HFFc6 (cell line): ENCODE measurements around the gene TUBB1. TPM values are rescaled to one million over a fixed set of nuclear protein-coding genes. Genes with fewer than 3 reads are reported as not detected.

Source experiments
- DNase-seq: peaks from one replicate; pipeline ENCODE4 v3.0.0-alpha.2; 2018
- H3K27ac Mint-ChIP-seq: 2 replicates; pipeline ENCODE4 v1.8.0; 2020; ENCODE audit warnings: mild to moderate bottlenecking, mixed read lengths
- H3K27me3 Mint-ChIP-seq: 2 replicates; pipeline ENCODE4 v1.8.0; 2021; ENCODE audit warnings: mild to moderate bottlenecking, moderate library complexity, mixed read lengths; ENCODE audit not compliant: insufficient read depth
- H3K36me3 Mint-ChIP-seq: 2 replicates; pipeline ENCODE4 v1.8.0; 2021; ENCODE audit warnings: low read depth, mixed read lengths
- H3K4me1 Mint-ChIP-seq: 2 replicates; pipeline ENCODE4 v1.8.0; 2020; ENCODE audit warnings: low read depth, mixed read lengths
- H3K4me3 Mint-ChIP-seq: 2 replicates; pipeline ENCODE4 v1.8.0; 2020; ENCODE audit warnings: mild to moderate bottlenecking, moderate library complexity, mixed read lengths
- H3K9me3 Mint-ChIP-seq: 2 replicates; pipeline ENCODE4 v1.8.0; 2020; ENCODE audit warnings: mild to moderate bottlenecking, mixed read lengths
- CTCF ChIP-seq: fragments of 200-600 bp; sonication (generic); IDR thresholded peaks from 2 replicates; pipeline ENCODE4 v1.5.0; 2021; ENCODE audit warnings: antibody characterized with exemption, mild to moderate bottlenecking
- long read RNA-seq: library from polyadenylated mRNA; unstranded; transcript quantifications from one replicate; pipeline ENCODE4 v2.0.0, GENCODE V29; 2019
- total RNA-seq, 6 experiments: library from RNA; stranded (reverse); fragmentation: NEBNext Ultra II Directional; extraction: Animal tissue kit (Norgen Biotek cat#: 25700); gene quantifications; 2 replicates in 1 of 6; 3 replicates in 5 of 6; pipeline ENCODE4 v1.2.3, GENCODE V29; 2021

TUBB1 gene
- not detected for total RNA-seq
- long read RNA-seq, result 0 reads

- no peak within 1 kb of the TSS; the same call in 1 of the 2 replicates for H3K4me3 Mint-ChIP-seq
- H3K4me1 Mint-ChIP-seq, result peaks cover 48% of the 10 kb centered on the region
- H3K36me3 Mint-ChIP-seq, result peaks cover 13% of the 10 kb centered on the region
- no peak for TF ChIP-seq CTCF
- H3K9me3 Mint-ChIP-seq, result no peaks in the 10 kb centered on the region
- no peak for DNase-seq
- no peak within 1 kb of the TSS for H3K27ac Mint-ChIP-seq
- H3K27me3 Mint-ChIP-seq, result no peaks in the 10 kb centered on the region; the same call in 1 of the 2 replicates
Measured at GRCh38 chr20:59019217-59019616, at the start of gene TUBB1. TUBB1 (plus strand) TSS chr20:59019429; CDS start chr20:59019523, 94 bp downstream.

- no peak overlapping the region for H3K27ac Mint-ChIP-seq
- no peak overlapping the region for H3K4me3 Mint-ChIP-seq
- no peaks in the 10 kb centered on the region for H3K4me1 Mint-ChIP-seq
- TF ChIP-seq CTCF, result no peak
- peaks cover 15% of the 10 kb centered on the region; the same call in 1 of the 2 replicates for H3K9me3 Mint-ChIP-seq
- DNase-seq, result no peak
- peaks cover 7% of the 10 kb centered on the region; the same call in 1 of the 2 replicates for H3K36me3 Mint-ChIP-seq
- H3K27me3 Mint-ChIP-seq, result peaks cover 30% of the 10 kb centered on the region
Measured at GRCh38 chr20:58969439-58969838, 49.8 kb upstream of the TUBB1 start.

GRCh38 chr20:58970146-58970545 is 49.1 kb upstream of the TUBB1 start:
- Mint-ChIP-seq H3K9me3 (peaks cover 18% of the 10 kb centered on the region), H3K4me1 (no peaks in the 10 kb centered on the region), H3K27ac (no peak overlapping the region), H3K36me3 (peaks cover 9% of the 10 kb centered on the region; the same call in 1 of the 2 replicates), H3K4me3 (no peak overlapping the region), H3K27me3 (peaks cover 30% of the 10 kb centered on the region)
- DNase-seq, result no peak
- no peak for TF ChIP-seq CTCF

GRCh38 chr20:58971429-58971828 is 47.8 kb upstream of the TUBB1 start:
- Mint-ChIP-seq H3K27ac (no peak overlapping the region), H3K27me3 (peaks cover 28% of the 10 kb centered on the region), H3K4me3 (no peak overlapping the region), H3K9me3 (peaks cover 25% of the 10 kb centered on the region), H3K36me3 (peaks cover 15% of the 10 kb centered on the region; the same call in 1 of the 2 replicates), H3K4me1 (no peaks in the 10 kb centered on the region)
- TF ChIP-seq CTCF, result no peak
- no peak for DNase-seq

GRCh38 chr20:58973179-58973578 is 46.0 kb upstream of the TUBB1 start:
- Mint-ChIP-seq H3K27ac (no peak overlapping the region), H3K9me3 (peaks cover 25% of the 10 kb centered on the region), H3K36me3 (peaks cover 15% of the 10 kb centered on the region; the same call in 1 of the 2 replicates), H3K4me3 (no peak overlapping the region), H3K4me1 (no peaks in the 10 kb centered on the region), H3K27me3 (peaks cover 22% of the 10 kb centered on the region)
- TF ChIP-seq CTCF, result no peak
- no peak for DNase-seq
